GM21737 (cell line): Measurements from ENCODE around the gene POLH.
"Not testable (repeated sequence)": the region's sequence is repeated elsewhere in the genome, so short reads cannot be mapped to it uniquely, and the experiment has no call there.

Experiments used
- ATAC-seq: cut with Tn5 transposase; IDR thresholded peaks from one replicate; pipeline ENCODE4 v1.9.1; 2021; ENCODE audit warnings: mild to moderate bottlenecking, moderate library complexity; ENCODE audit not compliant: unreplicated experiment

Gene POLH

DNA sequence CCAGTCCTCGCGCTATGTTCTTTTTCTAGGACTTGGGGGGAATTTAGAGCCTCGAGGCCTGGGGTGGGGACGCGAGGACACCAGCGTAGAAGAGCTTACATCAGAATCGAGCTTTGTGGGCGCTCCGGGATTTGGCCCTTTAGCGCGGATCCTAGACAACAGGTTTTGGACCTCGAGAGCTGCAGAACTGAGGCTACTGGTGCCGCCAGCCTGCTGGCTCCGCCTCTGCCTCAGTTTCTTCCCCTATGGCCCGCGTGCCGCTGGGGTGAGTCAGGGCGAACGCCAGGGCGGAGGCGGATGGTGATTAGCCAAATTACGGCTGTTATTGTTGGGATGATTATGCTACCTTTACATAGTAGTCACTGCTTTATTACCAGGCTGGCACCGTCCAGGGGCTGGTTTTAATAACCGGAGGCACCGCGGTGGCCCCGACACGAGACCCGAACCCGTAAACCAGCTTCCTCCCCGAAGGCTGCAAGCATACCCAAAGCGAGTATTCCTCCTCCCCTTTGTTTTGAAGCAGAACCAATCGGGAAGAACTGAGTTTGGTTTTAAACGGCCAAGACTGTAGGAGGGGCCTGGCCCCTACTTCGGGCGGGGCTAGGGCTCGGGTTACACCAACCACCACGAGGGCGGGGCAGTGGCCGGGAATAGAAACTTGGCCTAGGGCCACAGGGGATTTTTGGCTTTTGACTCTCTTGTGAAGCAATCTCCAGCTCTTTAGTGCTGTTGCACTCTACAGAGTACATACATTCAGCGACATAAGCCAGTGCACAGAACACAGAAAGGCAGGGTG lies 53.7 kb downstream of the POLH start:
- peak; percentile 63 for ATAC-seq

DNA sequence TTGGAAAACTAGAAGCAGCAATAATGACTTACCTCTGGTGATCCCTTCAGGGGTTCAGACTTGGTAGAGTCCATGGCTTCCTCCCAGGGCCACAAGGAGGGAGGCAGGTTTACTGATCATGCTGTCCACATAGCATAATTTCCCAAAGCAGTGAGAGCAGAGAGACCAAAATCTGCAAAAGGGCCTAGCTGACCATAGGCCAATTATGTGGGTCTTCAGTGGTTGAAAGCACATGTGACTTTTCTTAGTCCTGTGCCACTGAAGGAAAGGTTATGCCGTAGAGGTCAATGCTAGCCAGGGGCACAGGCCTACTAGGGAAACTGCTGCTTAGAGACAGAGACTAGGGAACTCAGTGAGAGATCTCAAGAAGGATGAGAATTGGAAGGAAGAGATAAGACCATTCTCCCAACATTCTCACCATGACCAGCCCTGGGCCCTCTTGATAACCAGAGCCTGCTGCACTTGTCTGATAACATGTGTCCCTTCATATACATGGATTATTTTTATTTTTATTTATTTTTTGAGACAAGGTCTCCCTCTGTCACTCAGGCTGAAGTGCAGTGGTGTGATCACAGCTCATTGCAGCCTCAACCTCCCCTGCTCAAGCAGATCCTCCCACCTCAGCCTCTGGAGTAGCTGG lies 55.1 kb downstream of the POLH start:
- ATAC-seq, result no peak

- not testable (repeated sequence) for ATAC-seq
Observed at GRCh38 chr6:43633002-43633401, 57.0 kb downstream of the POLH start.

DNA sequence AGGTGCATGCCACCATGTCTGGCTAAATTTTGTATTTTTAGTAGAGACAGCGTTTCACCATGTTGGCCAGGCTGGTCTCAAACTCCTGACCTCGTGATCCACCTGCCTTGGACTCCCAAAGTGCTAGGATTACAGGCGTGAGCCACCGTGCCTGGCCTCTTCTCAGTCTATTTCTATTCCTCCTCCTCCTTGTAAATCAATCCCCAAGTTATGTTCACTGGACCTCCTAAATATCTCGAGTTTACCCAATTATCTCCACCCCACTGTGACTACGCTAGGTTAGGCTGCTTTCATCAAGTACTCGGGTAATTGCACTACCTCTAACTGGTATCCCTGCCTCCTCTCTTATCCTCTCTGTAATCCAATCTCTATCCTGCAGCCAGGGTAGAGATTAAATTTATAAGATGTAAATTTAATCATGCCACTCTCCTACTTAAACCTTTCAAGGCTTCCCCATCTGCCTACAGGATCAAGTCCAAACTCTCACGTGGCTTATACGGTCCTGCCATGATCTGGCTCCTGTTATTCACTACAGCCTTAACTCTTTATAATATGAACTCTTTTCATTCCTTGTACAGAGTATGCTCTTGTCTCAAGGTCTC lies 58.8 kb downstream of the POLH start:
- ATAC-seq, result no peak

DNA sequence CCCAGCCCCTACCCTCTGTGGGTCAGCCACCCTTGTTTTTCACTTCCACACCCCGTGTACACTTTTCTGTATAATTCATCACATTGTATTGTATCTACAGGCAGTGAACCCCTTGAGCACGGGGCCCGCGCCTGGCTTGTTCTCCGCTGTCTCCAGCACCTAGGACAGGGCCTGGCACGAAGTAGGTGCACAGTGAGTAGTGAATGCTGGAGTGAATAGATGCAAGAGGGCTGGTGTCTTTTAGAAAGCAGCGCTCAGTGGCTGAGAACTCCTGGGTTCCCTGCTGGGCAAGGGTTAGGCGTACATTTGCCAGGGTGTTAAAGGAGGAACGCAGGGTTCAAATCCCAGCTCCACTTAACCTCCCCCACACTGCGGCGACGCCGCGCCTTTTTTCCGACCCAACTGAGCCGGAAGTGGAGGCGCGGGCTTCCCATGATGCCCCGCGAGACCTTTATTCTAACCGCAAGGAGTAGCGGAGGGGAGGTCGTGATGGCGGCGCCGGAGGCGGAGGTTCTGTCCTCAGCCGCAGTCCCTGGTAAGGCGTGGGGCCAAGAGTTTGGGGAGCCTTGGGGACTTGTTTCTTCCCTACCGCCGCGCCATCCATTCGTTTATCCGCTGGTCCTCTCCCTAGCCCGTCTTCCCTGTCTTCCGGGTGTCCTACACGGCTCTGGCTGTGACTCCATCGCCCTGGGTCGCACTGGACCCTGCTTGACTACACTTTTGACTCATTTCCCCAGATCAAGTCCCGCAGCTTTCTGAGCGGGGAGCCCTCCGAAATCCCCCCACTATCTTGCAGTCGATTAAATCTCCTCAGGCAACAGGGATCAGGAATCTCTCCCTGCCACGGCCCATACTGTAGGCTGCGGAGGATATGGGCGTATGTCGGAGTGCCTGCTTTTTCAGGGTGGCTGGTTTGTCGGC lies 59.7 kb downstream of the POLH start, which contains the start of gene MAD2L1BP:
Gene MAD2L1BP, plus strand, starts transcription at position 454 of the 921 bp plus-strand sequence. Its CDS starts 36 bp downstream, at position 490.
- ATAC-seq, result peak; percentile 74

DNA sequence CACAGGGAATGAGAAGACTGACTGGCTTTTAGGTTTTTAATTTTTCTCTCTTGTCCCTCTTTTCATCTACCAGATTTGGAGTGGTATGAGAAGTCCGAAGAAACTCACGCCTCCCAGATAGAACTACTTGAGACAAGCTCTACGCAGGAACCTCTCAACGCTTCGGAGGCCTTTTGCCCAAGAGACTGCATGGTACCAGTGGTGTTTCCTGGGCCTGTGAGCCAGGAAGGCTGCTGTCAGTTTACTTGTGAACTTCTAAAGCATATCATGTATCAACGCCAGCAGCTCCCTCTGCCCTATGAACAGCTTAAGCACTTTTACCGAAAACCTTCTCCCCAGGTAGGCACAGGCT lies 60.3 kb downstream of the POLH start:
- no peak for ATAC-seq

- ATAC-seq, result no peak
Observed at GRCh38 chr6:43639984-43640800, 64.2 kb downstream of the POLH start.

DNA sequence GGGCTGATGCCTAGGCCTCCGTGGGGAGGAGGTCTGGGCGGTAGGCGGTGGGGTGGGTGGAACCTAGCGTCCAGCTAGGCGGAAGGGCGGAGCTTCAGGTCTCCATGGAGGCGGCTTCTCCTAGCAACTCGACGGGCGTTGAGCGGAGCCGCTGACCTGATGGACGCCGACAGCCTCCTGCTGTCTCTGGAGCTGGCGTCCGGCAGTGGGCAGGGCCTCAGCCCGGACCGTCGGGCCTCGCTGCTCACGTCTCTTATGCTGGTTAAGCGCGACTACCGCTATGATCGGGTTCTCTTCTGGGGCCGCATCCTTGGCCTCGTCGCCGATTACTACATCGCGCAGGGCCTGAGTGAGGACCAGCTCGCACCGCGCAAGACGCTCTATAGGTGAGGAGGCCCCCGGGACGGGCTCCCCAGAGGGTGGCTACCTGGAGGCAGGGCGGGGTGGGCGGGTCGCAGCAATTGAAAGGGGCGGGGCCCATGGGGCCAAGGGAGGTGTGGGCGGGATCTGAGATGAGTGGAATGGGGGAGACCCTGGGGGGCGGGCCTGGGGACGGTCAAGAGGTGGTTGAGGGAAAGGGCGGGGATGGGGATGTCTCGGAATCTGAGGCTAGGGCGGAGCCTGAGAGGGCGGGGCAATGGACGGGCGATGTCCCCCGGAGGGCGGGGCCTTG lies 69.1 kb downstream of the POLH start, which contains the start of gene RSPH9:
Gene RSPH9, plus strand, starts transcription at position 97 of the 673 bp plus-strand sequence. Its CDS starts 63 bp downstream, at position 160.
- ATAC-seq, result peak; percentile 69

DNA sequence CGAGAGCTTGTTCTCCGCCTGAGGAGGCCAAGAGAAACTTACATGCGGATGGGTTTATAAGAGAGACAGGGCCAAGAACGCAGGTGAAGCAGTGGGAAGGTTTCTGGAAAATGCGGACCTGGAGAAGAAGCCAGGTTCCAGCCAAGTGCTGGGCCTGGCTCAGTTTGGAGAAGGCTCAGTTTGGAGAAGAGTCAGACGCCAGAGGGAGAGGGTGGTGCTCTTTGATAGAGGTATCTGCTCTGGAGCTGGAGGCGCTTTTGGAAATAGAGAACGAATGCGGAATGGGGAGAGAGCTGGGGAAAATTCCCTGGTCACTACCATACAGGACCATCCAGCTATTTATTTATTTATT lies 69.6 kb downstream of the POLH start:
- no peak for ATAC-seq

GRCh38 chr6:43647613-43648012 lies 71.6 kb downstream of the POLH start:
- ATAC-seq, result no peak

- no peak for ATAC-seq
Observed at GRCh38 chr6:43648248-43648647, 72.3 kb downstream of the POLH start.

GRCh38 chr6:43652822-43653221 lies 76.8 kb downstream of the POLH start:
- not testable (repeated sequence) for ATAC-seq

GRCh38 chr6:43657221-43657802 lies 81.3 kb downstream of the POLH start:
- ATAC-seq, result no peak

DNA sequence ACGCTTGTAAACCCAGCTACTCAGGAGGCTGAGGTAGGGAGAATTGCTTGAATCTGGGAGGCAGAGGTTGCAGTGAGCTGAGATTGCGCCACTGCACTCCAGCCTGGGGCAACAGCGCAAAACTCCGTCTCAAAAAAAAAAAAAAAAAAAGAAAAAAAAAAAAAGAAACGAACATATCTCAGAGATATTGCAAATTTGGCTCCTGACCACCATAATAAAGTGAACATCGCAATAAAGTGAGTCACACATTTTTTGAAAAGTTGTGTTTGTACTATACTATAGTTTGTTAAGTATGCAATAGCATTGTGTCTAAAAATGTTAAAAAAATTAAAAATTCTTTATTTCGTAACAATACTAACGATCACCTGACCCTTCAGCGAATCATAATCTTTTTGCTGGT lies 82.2 kb downstream of the POLH start:
- no peak for ATAC-seq

DNA sequence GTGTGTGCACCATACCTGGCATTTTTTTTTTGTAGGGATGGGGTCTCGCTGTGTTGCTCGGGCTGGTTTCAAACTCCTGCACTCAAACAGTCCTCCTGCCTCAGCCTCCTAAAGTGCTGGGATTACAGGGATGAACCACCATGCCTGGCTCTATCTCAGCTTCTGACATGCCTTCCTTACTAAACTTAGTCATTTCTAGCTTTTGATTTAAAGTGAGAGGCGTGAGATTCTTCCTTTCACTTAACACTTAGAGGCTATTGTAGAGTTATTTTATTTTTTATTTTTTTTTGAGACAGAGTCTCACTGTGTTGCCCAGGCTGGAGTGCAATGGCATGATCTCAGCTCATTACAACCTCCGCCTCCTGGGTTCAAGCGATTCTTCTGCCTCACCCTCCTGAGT lies 87.0 kb downstream of the POLH start:
- not testable (repeated sequence) for ATAC-seq
